ENCODE measurements around the gene ZNF429.
A peak's percentile ranks its signal among the peaks of the same experiment; 100 is the strongest.
"Not testable (repeated sequence)": the region's sequence is repeated elsewhere in the genome, so short reads cannot be mapped to it uniquely, and the experiment has no call there.

ZNF429 gene

DNA sequence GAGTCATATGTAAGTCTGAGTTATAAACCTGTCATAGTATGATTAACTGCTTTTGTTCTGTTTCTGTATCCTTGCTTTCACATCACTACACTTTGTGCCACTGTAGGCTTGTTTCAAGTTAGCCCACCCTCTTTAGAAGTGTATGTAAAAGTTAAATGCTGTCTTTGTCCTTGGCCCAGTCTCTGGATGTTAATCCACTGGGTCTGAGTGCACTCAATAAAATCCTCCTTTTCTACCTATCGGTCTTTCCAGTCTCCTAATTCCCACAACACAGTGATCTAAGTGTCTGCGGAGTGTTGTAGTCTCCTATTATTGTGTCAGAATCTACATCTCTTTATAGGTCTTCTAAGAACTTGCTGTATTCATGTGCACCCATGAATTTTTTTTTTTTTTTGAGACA, 14.1 kb downstream of the ZNF429 start:
- DNase-seq (ENCODE audit: low read depth): no peak

DNA sequence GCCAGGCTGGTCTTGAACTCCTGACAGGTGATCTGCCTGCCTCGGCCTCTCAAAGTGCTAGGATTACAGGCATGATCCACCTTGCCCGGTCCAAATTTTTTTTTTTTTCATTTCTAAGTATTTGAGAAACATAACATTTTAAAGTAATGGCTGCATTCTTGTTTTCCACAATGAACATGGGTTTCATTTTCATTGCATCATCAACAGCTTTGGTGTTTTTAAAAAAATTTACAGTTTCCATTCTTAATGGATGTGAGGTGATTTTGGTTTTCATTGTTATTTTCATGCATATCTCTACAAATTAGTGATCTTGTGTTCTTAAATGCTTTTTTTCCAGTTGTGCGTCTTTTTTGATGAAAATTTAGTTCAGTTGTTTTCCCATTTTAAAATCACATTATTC, 27.5 kb downstream of the ZNF429 start:
- DNase-seq (ENCODE audit: low read depth): no peak

DNA sequence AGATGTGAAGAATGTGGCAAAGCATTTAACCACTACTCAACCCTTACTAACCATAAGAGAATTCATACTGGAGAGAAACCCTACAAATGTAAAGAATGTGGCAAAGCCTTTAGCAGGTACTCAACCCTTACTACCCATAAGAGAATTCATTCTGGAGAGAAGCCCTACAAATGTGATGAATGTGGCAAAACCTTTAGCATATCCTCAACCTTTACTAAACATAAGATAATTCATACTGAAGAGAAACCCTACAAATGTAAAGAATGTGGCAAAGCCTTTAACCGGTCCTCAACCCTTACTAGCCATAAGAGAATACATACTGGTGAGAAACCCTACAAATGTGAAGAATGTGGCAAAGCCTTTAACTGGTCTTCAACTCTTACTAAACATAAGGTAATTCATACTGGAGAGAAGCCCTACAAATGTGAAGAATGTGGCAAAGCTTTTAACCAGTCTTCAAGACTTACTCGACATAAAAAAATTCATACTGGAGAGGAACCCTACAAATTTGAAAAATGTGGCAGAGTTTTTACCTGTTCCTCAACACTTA, 31.4 kb downstream of the ZNF429 start:
- DNase-seq (ENCODE audit: low read depth): not testable (repeated sequence)

DNA sequence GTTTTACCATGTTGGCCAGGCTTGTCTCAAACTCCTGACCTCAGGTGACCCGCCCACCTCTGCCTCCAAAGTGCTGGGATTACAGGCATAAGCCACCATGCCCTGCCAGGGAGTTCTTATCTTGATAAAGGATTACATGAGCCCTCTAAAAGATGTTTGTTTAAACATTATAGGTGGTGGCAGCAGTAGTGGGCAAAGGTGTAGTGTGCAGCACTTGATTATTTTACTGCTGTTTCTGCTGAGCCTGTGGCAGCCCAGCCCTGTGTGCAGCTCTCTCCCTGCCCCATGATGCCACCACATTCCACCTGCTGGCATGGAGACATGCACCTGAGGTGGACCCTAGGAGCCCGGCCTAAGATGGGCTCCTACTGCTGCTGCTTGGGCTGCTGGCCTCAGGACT, 54.0 kb downstream of the ZNF429 start:
- no peak for DNase-seq (ENCODE audit: low read depth)

DNA sequence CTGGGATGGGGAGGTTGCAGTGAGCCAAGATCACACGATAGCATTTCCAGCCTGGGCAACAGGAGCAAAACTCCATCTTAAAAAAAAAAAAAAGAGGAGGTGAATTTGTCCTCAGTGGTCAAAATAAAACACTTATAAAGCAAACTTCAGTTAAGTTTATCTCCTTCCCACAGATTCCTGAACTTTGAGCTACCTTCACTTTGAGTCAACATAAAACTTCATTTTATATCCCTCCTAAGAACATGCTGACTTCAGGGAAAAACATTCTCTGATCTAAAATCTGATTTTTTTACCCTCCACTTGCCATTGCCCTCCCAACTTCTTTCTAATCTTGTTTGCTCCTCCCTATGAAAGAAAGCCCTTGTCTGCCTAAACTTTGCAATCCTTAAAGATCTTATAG, 59.0 kb downstream of the ZNF429 start:
- no peak for DNase-seq (ENCODE audit: low read depth)

DNA sequence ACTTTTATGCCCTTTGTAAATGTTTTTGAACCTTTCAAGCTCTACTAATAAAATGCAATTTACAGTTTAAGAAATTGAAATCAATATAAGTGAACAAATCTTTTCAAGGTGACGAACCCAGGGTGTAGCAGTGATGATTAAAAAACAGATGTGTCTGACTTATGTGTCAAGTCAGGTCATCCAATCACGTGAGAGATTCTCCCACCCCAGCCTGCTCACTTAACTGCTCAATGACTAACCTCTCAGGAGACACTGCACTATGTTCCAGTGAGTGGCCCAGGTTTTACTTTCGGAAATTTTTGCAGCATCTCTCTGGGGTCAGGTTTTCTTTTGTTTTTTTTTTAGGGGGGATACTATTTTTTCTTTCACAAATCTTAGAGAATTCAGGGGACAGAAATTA, 60.7 kb downstream of the ZNF429 start:
- DNase-seq (ENCODE audit: low read depth): peak; percentile 26

DNA sequence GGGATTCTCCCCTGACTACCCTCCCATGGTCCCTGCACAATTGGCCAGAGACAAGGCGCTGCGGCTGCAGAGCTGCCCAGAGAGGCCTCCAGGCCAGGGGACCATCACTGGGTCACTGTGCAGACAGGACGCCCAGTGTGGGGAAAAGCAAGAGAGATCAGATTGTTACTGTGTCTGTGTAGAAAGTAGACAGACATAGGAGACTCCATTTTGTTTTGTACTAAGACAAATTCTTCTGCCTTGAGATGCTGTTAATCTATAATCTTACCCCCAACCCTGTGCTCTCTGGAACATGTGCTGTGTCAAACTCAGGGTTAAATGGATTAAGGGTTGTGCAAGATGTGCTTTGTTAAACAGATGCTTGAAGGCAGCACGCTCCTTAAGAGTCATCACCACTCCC, 62.4 kb downstream of the ZNF429 start:
- DNase-seq (ENCODE audit: low read depth): not testable (repeated sequence)

DNA sequence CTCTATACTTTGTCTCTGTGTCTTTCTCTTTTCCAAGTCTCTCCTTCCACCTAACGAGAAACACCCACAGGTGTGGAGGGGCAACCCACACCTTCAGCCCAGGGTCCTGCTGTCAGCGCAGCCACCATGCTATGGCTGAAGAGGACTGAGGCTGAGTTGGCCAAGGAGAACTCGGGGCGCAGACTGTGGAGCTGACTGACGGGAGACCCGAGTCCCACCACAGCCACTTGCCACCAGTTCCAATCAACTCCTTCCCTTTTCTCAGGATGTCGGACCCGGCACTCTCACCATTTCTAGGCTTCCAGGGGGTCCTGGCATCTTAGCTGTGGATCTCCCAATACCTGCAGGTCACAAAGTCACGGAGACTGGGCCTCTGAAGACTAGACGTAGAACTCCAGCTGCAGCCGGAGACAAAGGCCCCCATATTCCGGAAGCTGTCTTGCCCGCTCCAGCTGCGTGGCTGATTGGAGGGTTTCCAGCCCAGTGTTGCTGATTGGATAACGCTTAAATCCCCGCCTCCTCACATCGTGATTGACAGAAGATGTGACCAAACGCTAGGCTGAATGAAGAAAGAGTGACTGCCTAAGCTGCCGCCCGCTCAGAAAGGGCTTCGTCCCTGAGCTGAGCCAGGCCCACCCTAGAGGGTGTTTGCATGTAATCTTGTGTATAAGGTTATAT, 63.6 kb downstream of the ZNF429 start:
- peak; percentile 89 for DNase-seq (ENCODE audit: low read depth)

DNA sequence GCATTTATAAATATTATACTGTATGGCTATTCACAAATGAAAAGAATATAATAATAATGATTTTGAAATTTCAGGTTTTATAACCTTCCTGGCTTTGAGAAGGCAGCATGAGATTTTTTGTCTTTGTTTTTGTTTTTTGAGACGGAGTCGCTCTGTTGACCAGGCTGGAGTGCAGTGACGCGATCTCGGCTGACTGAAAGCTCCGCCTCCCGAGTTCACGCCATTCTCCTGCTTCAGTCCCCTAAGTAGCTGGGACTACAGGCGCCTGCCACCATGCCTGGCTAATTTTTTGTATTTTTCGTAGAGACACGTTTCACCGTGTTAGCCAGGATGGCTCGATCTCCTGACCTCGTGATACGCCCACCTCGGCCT, 64.1 kb downstream of the ZNF429 start:
- DNase-seq (ENCODE audit: low read depth): peak; percentile 48

DNA sequence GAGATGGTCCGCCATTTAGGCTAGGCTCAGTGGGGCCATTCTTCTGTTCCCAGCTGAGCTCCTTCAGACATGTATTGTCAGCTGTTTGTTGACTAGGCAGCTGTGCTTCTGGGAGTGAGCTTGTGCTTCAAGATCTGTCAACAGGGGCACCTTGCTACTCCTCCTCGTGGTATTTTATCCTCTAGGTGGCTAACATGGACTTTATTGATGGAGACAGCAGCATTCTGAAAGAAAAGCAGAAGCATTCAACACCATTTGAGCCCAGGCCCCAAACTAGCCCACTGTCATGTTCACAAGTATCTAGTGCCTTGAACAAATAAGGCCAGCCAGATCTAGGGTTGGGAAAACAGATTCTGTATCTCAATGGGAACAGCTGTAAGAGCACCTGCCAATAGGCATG, 65.9 kb downstream of the ZNF429 start:
- DNase-seq (ENCODE audit: low read depth): no peak

DNA sequence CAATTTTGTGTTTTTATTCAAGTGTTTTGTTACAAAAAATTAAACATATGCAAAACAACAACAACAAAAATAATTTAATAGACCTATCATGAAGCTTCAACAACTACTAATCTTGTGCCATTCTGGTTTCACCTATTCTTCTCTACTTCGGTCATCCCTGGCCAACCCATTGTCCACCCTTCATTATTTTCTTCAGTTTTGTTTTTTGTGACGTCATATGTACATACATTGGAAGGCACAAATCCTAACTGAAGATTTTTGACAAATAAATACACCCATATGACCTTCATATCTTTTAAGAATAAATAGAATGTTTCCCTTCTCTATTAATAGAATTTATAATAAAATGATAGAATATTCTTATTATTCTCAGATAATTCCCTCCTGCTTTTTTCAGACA, 69.2 kb downstream of the ZNF429 start:
- DNase-seq (ENCODE audit: low read depth): no peak

DNA sequence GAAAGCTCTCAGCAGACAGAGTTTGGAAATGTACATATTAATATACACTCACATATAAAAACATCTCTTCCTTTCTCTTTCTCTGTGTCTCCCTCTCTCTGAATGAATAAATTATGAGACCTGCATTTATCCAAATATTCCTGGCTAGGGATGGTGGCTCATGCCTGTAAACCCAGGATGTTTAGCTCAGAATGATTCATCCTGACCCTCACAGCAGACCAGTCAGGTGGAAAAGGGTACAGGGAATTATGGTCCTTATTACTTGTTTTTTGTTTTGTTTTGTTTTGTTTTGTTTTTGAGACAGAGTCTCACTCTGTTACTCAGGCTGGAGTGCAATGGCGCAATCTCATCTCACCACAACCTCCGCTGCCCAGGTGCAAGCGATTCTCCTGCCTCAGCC, 71.1 kb downstream of the ZNF429 start:
- DNase-seq (ENCODE audit: low read depth): no peak

DNA sequence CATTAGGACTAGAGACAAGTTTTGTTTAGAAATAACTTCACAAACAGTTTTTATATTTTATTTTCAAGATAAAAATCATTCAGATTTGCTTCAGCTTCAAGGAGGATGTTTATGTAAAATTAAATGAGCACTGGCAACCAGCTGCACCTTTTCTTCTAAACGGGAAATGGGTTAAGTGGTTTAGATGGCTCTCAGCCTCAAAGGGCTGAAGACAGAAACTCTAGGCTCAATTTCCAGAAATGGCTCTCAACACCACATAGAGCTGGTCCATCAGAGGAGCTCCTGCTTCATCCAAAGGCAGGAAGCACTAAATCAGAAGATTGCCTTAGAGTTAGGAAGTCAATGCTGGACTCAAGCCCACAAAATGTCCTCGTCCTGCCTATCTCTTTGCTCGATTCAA, 74.7 kb downstream of the ZNF429 start:
- no peak for DNase-seq (ENCODE audit: low read depth)

DNA sequence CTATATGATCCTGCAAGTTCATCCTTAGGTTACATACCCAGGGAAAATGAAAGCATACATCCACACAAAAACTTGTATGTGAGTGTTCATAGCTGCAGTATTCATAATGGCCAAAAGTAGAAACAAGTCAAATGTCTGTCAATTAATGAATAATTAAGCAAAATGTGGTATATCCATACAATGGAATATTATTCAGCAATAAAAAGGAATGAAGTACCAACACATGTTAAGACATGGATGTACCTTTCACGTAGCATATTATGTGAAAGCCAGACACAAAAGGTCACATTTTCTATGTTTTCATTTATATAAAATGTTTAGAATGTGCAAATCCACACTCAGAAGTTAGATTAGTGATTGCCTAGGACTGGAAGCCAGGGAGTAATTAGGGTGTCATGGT, 75.4 kb downstream of the ZNF429 start:
- no peak for DNase-seq (ENCODE audit: low read depth)

DNA sequence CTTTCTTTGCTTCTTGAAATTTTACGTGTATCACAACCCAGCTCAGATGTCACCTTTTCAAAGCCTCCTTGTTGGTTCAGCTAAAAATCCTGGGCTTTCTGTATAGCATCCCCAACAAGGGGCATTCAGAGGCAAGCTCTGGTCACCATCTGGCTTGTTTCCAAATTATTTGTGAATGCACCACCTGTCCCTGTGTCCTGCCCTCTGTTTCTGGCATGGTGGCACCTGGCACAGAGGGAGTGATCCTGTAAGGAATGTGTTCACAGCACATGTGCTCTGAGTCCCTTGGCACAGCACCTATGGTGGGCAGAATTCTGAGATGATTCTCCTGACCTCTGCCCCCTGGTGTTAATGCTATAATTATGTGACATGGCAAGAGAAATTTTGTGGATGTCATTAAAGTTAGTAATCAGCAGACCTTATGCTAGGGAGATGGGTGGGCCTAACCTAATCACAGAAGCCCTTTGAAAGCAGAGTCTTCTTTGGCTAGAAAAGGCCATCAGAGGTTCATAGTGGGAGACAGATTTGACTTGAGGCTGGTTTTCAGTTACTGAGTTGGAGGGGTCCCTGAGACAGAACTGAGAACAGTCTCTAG, 76.3 kb downstream of the ZNF429 start:
- DNase-seq (ENCODE audit: low read depth): no peak

DNA sequence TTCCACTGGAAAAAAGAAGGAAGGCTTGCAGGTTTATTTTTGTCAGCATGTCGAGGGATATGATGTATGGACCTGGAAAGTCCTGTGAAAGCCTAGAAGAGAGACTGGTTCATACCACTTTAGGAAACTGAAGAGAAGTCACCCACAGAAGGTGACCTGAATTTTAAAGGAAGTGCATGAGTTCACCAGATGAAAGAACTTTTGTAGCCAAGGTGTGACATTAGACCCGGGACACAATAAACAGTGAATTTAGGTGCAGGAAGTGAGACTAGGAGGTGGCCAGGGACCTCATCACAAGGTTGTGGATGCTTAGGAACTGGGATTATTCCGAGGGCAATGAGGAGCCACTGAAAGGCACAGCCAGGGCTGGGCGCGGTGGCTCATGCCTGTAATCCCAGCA, 79.1 kb downstream of the ZNF429 start:
- DNase-seq (ENCODE audit: low read depth): no peak

DNA sequence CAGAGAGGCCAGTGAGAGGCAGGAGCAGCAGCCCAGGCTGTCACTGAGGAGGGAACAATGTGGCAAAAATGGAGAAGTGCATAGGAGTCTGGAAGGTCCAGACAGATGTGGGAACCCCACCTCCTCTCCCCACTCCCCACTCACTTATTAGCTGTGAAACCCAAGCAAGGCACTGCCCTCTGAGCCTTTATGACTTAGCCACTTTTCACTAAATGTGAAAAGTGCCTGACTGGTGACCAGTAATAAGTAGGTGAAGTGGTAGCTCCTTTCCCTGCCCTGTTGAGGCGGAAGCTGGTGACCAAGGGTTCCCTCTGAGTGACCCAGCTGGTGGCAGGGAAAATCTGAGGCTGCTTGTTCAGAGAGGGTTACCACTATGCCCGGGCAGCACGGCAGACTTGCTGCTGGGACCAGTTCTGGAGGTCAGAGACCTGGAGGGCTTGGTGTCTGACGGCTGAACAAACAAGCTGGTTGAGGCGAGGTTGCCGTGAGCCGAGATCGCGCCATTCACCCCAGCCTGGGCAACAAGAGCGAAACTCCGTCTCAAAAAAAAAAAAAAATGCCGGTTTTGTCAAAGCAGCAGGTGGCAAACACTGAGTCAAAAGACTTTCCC, 80.0 kb downstream of the ZNF429 start:
- no peak for DNase-seq (ENCODE audit: low read depth)

DNA sequence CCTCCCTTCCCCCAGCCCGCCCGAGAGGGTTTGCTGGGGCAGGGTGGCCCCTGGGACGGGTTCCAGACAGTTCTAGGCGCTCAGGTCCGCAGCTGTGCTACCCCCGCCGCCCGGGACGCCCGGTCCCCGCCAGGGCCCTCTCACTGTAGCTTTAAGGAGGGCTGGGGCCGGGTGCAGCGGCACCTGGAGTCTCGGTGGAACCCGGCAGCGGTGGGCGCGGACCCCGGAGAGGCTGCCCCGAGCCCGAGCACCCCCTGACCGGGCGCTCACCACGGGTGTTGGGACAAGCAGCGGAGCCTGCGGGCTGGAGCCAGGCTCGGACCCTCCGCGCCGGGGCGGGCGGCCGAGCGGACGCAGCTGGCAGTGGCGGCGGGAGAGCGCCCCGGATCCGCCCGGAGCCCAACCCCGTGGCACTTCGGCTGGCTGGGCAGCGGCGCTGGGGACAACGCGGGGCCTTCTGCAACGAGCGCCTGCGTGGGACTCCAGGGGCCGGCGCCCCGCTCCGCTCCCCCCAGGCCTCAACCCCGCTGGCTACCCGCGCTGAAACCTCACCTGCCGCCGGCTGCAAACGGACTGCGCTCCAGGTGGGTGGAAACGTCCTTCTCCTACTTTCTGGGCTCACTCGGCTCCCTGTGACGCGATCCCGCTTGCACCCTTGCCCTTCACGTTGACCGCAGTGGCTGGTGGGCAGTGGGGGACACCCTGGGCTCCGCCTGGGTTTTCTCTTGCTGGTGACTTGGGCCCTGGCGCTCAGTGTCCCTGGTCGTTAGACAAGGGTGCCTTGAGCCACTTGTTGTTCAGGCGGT, 81.1 kb downstream of the ZNF429 start:
- no peak for DNase-seq (ENCODE audit: low read depth)

DNA sequence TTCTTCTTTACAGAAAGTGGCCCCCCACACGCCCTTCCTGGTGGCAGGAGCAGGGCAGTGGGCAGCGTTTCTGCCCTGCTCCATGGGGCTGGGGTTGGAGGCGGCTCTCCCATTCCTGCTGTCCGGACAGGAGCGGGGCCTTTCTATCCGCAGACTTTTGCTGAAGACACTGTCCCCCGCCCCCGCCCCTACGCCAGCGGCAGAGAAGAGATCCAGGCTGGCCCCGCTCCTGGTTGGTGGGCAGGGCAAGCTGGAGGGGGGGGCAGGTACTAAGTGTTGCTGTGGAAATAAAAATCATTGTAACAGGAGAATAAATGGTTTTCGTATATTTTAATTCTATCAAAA, 81.7 kb downstream of the ZNF429 start:
- DNase-seq (ENCODE audit: low read depth): no peak

DNA sequence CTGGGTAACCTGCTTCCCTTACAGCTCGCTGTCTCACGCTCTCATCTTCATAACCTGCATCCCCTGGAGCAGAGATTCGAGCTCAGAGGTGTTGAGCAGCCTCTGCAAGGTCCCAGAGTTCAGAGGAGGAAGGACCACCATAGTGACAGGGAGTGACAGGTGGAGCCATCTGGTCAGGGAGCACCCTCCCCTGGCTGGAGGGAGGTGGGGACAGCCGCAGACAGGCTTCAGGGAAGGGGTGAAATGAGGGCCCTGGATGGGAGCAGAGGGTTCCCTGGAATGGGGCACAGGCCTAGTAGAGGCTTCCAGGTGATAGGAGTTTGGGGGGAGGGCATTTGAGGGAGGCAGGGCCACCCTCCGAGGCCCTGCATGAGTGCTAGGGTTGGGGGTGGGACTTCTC, 82.1 kb downstream of the ZNF429 start:
- DNase-seq (ENCODE audit: low read depth): no peak

DNA sequence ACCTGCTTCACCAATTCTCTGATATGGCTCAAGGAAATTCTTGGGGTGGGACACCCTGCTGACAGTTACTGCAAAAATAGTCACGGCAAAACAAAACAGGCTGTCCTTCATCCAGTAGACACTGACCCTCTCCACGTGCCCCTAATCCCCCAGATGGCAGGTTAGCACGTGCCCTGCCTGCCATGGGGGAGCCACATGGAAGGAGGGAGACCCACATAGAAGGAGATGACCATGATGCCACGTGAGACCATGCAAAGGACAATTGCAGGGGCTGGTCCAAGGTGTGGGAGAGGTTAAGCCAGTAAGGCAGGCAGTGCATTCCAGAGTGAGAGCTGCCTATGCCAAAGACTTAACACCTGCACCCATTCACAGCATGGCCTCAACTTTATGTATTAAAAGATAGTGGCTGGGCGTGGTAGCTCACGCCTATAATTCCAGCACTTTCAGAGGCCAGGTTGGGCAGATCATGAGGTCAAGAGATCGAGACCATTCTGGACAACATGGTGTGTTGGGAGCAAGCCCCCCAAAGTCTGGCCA, 82.7 kb downstream of the ZNF429 start:
- no peak for DNase-seq (ENCODE audit: low read depth)

DNA sequence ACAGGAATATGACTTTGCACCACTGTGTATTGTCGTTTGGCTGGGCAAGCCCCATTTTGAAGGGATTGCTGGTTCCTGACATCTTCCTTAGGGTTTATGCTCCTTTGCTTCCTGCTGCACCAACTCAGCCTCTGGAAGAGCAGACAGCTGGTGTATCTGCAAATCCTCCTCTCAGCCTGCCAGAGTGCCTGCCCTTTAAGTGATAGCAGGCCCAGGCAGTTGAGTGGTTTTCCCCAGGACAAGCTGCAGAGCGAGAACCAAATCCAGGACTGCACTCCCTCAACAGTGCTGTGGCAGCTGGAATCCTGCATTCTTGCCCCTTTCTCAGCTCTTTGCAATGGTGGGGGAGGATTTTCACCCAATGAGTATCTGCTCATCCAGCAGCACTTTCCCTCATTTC, 85.5 kb downstream of the ZNF429 start:
- DNase-seq (ENCODE audit: low read depth): no peak
